ENCODE measurements around the gene FAM229A. TPM values are rescaled to one million over a fixed set of nuclear protein-coding genes. Genes with fewer than 3 reads are reported as not detected.

Gene FAM229A
- total RNA-seq, 4 donors from 2014 or later: 1.4 to 7.1 (median 3.2) TPM

DNA sequence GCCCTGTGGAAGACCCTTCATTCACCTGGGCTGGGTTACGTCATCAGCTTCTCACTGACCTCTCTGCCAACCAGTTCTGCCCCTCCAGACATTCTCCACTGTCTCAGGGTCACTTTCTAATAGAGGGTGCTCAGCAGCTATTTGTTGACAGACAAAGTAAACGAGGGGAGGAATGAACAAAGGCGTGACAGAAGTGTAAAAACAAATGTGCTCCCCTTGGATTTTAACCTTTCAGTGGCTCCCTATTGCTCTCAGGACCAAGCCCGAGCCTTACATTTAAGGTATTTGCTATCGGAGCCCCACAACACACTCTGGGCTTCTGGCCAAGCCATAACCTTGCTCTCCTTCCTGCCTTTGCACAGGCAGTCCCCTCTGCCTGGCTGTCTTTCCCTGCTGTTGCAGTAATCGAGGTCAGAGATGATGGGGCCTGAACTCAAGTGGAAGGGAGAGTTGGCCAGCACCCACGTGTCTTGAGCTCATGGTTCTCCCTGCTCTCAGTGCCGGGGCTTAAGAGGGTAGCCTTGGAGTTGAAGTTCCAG, 16.9 kb downstream of the FAM229A start:
- intact Hi-C loops (cut with DNase I): no loop called here
- H3K9me3 ChIP-seq: no peaks in the 10 kb centered on the region
- H3K4me3 ChIP-seq: no peak overlapping the region
- peaks cover 0 to 39% (median 15%) of the 10 kb centered on the region in 3 donors for H3K4me1 ChIP-seq
- no peak for DNase-seq
- no peak overlapping the region for H3K27ac ChIP-seq
- H3K36me3 ChIP-seq: no peaks in the 10 kb centered on the region
- H3K27me3 ChIP-seq: no peaks in the 10 kb centered on the region
- WGBS, 2 donors: 47 to 59% methylated on average over 5 to 7 of the region's 8 CpGs
- TF ChIP-seq, protein P1, sequence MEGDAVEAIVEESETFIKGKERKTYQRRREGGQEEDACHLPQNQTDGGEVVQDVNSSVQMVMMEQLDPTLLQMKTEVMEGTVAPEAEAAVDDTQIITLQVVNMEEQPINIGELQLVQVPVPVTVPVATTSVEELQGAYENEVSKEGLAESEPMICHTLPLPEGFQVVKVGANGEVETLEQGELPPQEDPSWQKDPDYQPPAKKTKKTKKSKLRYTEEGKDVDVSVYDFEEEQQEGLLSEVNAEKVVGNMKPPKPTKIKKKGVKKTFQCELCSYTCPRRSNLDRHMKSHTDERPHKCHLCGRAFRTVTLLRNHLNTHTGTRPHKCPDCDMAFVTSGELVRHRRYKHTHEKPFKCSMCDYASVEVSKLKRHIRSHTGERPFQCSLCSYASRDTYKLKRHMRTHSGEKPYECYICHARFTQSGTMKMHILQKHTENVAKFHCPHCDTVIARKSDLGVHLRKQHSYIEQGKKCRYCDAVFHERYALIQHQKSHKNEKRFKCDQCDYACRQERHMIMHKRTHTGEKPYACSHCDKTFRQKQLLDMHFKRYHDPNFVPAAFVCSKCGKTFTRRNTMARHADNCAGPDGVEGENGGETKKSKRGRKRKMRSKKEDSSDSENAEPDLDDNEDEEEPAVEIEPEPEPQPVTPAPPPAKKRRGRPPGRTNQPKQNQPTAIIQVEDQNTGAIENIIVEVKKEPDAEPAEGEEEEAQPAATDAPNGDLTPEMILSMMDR (IDR thresholded peaks at IDR 0.05): no peak
- no peak for TF ChIP-seq POLR2A (IDR thresholded peaks at IDR 0.05)

DNA sequence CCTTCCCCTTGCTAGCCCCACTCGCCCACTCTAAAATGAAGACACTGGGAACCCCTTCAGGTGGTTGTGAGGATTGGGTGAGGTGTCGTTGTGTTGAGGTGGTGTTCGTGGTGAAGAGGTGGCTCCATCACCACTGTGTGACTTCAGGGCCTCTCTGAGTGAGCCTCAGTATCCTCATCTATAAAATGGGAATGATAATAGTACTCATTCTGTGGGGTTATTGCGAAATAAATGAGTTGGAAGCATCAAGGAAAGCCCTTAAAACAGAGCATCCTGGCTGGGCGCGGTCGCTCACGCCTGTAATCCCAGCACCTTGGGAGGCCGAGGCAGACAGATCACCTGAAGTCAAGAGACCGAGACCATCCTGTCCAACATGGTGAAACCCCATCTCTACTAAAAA, 19.6 kb downstream of the FAM229A start:
- no peak overlapping the region for H3K27ac ChIP-seq
- 84 to 90% methylated on average over 8 to 9 of the region's 10 CpGs for WGBS, 2 donors
- TF ChIP-seq POLR2A (IDR thresholded peaks at IDR 0.05): no peak
- TF ChIP-seq, protein P1 (IDR thresholded peaks at IDR 0.05): no peak
- H3K9me3 ChIP-seq: no peaks in the 10 kb centered on the region
- no peak overlapping the region for H3K4me3 ChIP-seq
- H3K27me3 ChIP-seq: no peaks in the 10 kb centered on the region
- H3K4me1 ChIP-seq: peaks cover 0 to 27% (median 15%) of the 10 kb centered on the region in 3 donors
- DNase-seq: no peak
- no peaks in the 10 kb centered on the region for H3K36me3 ChIP-seq
- intact Hi-C loops (cut with DNase I): no loop called here

DNA sequence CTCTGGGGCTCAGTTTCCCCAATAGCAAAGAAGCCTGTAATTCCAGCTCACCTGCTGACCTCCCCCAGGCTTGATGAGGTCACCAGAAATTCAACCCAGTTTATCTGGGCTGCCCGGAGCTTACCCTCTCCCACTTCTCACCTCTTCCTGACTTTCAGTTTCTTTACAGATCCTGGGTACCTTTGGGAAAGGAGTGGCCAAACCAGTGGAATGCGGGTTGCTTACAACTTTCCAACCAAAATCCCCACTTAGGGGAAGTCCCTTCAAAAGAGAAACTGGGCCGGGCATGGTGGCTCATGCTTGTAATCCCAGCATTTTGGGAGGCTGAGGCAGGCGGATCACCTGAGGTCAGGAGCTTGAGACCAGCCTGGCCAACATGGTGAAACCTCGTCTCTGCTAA, 20.3 kb downstream of the FAM229A start:
- WGBS, 2 donors: 37 to 60% methylated on average over 2 to 3 of the region's 5 CpGs
- Histone ChIP-seq H3K27ac (peak overlapping the region in 1 of 4 donors; percentile 2), H3K36me3 (no peaks in the 10 kb centered on the region), H3K27me3 (peaks cover 0 to 1% (median 0%) of the 10 kb centered on the region in 4 donors), H3K4me3 (peak overlapping the region in 1 of 4 donors; percentile 6), H3K4me1 (peaks cover 5 to 34% (median 21%) of the 10 kb centered on the region in 3 donors), H3K9me3 (no peaks in the 10 kb centered on the region)
- no peak for TF ChIP-seq POLR2A (IDR thresholded peaks at IDR 0.05)
- TF ChIP-seq, protein P1 (IDR thresholded peaks at IDR 0.05): no peak
- no peak for DNase-seq
- intact Hi-C loops (cut with DNase I): no loop called here

DNA sequence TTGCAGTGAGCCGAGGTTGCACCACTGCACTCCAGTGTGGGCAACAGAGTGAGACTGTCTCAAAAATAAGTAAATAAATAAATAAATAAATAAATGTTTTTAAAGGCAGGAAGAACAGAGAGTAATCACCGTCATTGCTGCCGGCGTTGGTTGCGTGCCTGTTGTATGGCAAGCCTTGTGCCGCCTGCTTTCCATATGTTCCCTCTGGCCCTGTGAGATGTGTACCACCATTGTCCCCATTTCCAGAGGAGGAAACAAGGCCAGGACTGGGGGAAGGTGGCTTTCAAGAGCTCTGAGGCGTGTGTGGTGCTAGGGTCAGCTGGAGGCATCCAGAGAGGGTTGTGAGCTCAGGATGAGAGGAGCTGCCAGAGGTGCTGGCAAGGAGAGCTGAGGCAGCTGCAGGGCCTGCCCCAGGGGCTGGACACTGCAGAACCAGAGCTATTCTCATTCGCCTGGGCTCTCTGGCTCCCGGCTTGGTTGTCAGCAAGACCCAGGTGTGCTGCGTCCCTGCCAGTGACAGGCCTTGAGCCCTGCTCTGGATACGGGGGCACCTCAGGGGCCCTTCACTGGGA, 21.0 kb downstream of the FAM229A start:
- TF ChIP-seq, protein P1 (IDR thresholded peaks at IDR 0.05): no peak
- no peak for TF ChIP-seq POLR2A (IDR thresholded peaks at IDR 0.05)
- Histone ChIP-seq H3K9me3 (no peaks in the 10 kb centered on the region), H3K27ac (peak overlapping the region in 1 of 4 donors; percentile 2), H3K4me1 (peaks cover 11 to 41% (median 26%) of the 10 kb centered on the region in 3 donors), H3K27me3 (peaks cover 0 to 8% (median 0%) of the 10 kb centered on the region in 4 donors), H3K4me3 (no peak overlapping the region), H3K36me3 (no peaks in the 10 kb centered on the region)
- WGBS, 2 donors: 90 to 97% methylated on average over 8 to 11 of the region's 11 CpGs
- no peak for DNase-seq
- intact Hi-C loops (cut with DNase I): no loop called here

DNA sequence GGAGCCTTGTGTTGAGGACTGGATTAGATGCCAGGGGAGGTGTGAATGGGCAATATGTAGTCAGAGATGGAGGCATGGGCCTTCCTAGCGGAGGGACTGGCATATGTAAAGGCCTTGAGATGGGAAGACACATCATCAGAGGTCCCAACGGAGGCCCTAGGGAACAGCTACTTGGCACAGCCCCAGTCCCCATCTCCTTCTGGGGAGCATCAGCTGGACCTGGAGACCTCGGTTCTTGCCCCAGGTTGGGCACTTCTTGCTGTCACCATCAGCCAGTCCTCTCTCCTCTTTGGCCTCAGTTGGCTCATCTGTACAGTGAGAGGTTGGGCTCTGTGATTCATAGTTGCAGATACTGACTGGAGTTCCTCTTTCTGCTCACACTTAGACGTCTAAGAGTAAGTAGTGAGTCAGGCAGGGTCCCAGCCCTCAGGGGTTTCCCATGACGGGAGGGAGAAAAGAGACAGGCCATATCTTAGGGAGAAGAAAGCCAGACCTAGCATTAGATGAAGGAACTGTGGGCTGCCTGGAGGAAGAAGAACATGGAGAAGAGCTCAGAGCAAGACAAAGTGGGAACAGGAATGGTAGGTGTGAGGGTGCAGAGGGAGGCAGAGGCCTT, 22.8 kb downstream of the FAM229A start:
- no peak for DNase-seq
- Histone ChIP-seq H3K4me3 (no peak overlapping the region), H3K36me3 (peaks cover 0 to under 1% (median 0%) of the 10 kb centered on the region in 3 donors), H3K27ac (no peak overlapping the region), H3K9me3 (no peaks in the 10 kb centered on the region), H3K27me3 (peaks cover 0 to 14% (median 0%) of the 10 kb centered on the region in 4 donors), H3K4me1 (peaks cover 29 to 49% (median 35%) of the 10 kb centered on the region in 3 donors)
- TF ChIP-seq POLR2A (IDR thresholded peaks at IDR 0.05): no peak
- TF ChIP-seq, protein P1 (IDR thresholded peaks at IDR 0.05): no peak
- intact Hi-C loops (cut with DNase I): no loop called here
- 50 to 77% methylated on average over 2 of the region's 5 CpGs for WGBS, 2 donors

Data from esophagus squamous epithelium (tissue), 5 donors.